Transverse colon (tissue), 4 donors: ENCODE data around the gene TAF5L. TPM values are rescaled to one million over a fixed set of nuclear protein-coding genes. Genes with fewer than 3 reads are reported as not detected.
A peak's percentile ranks its signal among the peaks of the same experiment; 100 is the strongest.
"Not testable (repeated sequence)": the region's sequence is repeated elsewhere in the genome, so short reads cannot be mapped to it uniquely, and the experiment has no call there.

ENCODE experiments used
- DNase-seq: peaks from one replicate; pipeline ENCODE4 v3.0.0-alpha.2; 2019
- H3K27ac ChIP-seq, 4 donors: fragments of 200-600 bp; sonication (generic); 2 replicates each; pipeline ENCODE4 v1.5.1; 2016 to 2018; ENCODE audit warnings: inconsistent platforms in 4 of 4
- H3K27me3 ChIP-seq: fragments of 200-600 bp; sonication (generic); 2 replicates; pipeline ENCODE4 v1.5.1; 2017; ENCODE audit warnings: inconsistent platforms
- H3K36me3 ChIP-seq, 4 donors: fragments of 200-600 bp; sonication (generic); 2 replicates each; pipeline ENCODE4 v1.5.1; 2017 to 2019; ENCODE audit warnings: inconsistent platforms in 4 of 4
- H3K4me1 ChIP-seq, 4 donors: fragments of 200-600 bp; sonication (generic); 2 replicates each; pipeline ENCODE4 v1.5.1; 2017 to 2020; ENCODE audit warnings: inconsistent platforms in 4 of 4
- H3K4me3 ChIP-seq, 4 donors: fragments of 200-600 bp; sonication (generic); 1 replicate in 1 of 4; 2 replicates in 3 of 4; pipeline versions ENCODE4 v1.5.1 to v1.6.1; 2017 to 2019; ENCODE audit warnings: inconsistent platforms in 4 of 4
- H3K9me3 ChIP-seq, 2 donors: fragments of 200-600 bp; sonication (generic); 2 replicates each; pipeline ENCODE4 v1.5.1; 2017 to 2019; ENCODE audit warnings: inconsistent platforms in 2 of 2
- EP300 ChIP-seq: sonication (generic); formaldehyde crosslinking; IDR thresholded peaks from one replicate; pipeline ENCODE4 v1.6.1; 2017; ENCODE audit warnings: antibody characterized with exemption, low read depth
- POLR2A ChIP-seq: fragments of 450-650 bp; IDR thresholded peaks from one replicate; pipeline ENCODE4 v1.6.1; 2016; ENCODE audit warnings: antibody characterized with exemption, mild to moderate bottlenecking, moderate library complexity
- POLR2AphosphoS5 ChIP-seq, 3 donors: sonication (generic); formaldehyde crosslinking; IDR thresholded peaks; one replicate each; pipeline ENCODE4 v1.6.1; 2016; ENCODE audit warnings: antibody characterized with exemption in 3 of 3
- WGBS, 2 donors: methylation state at CpG; one replicate each; pipeline ENCODE4 v1.1.5; 2018; ENCODE audit warnings: low coverage in 1 of 2; 5-methylcytosine and 5-hydroxymethylcytosine counted together
- in situ Hi-C, 4 donors: fragments of 200-750 bp; cut with MboI; loops; one replicate each; pipeline versions ENCODE4 v1.15.0 to v1.15.1; 2017; ENCODE audit warnings: low sequenced_read_pairs in 3 of 4, low pct_ligation_motif_present in 1 of 4, low pct_unique_long_range_greater_than_20kb in 1 of 4
- intact Hi-C: fragments of 100-400 bp; cut with DNase I; formaldehyde crosslinking; loops from one replicate; pipeline ENCODE4 v1.15.1; 2023; ENCODE audit warnings: low total_unique reads
- total RNA-seq, 4 donors: library from RNA; depleted of rRNA; stranded (reverse); fragments of >200 nt; gene quantifications; one replicate each; pipeline ENCODE4 v1.1.0, GENCODE V29; 2016
- TF ChIP-seq, protein P1 (sequence below), 5 experiments: fragments of 200-600 bp in 3 of 5; fragments of 450-650 bp in 2 of 5; sonication (generic) in 3 of 5; IDR thresholded peaks; 1 replicate in 2 of 5; 2 replicates in 3 of 5; pipeline ENCODE4 v1.5.1; 2016 to 2017; ENCODE audit warnings: antibody characterized with exemption in 5 of 5, inconsistent platforms in 3 of 5, mild to moderate bottlenecking in 2 of 5, moderate library complexity in 1 of 5

TAF5L gene
- total RNA-seq, 4 donors from 2014 or later, result 10.7 to 22.1 (median 15.4) TPM

- H3K36me3 ChIP-seq, result no peaks in the 10 kb centered on the region
- no peak overlapping the region for H3K4me3 ChIP-seq
- H3K4me1 ChIP-seq, result peaks cover 10 to 31% (median 19%) of the 10 kb centered on the region in 4 donors
- 81 to 85% methylated on average over 2 to 5 of the region's 5 CpGs for WGBS, 2 donors
- H3K27me3 ChIP-seq, result no peaks in the 10 kb centered on the region
- no peaks in the 10 kb centered on the region for H3K9me3 ChIP-seq
- H3K27ac ChIP-seq, result peak overlapping the region in 1 of 4 donors; percentile 23
- intact Hi-C loops, result no loop called here
- TF ChIP-seq POLR2AphosphoS5 (IDR thresholded peaks at IDR 0.05) (no peak), EP300 (no peak), POLR2A (no peak)
- TF ChIP-seq, protein P1, sequence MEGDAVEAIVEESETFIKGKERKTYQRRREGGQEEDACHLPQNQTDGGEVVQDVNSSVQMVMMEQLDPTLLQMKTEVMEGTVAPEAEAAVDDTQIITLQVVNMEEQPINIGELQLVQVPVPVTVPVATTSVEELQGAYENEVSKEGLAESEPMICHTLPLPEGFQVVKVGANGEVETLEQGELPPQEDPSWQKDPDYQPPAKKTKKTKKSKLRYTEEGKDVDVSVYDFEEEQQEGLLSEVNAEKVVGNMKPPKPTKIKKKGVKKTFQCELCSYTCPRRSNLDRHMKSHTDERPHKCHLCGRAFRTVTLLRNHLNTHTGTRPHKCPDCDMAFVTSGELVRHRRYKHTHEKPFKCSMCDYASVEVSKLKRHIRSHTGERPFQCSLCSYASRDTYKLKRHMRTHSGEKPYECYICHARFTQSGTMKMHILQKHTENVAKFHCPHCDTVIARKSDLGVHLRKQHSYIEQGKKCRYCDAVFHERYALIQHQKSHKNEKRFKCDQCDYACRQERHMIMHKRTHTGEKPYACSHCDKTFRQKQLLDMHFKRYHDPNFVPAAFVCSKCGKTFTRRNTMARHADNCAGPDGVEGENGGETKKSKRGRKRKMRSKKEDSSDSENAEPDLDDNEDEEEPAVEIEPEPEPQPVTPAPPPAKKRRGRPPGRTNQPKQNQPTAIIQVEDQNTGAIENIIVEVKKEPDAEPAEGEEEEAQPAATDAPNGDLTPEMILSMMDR (IDR thresholded peaks at IDR 0.05), result no peak
- in situ Hi-C loops, result loop anchor here in 2 of 4 donors (10.0 kb wide), 2 partner anchors 64 to 74 kb away; partner anchors contain the start of genes TAF5L (in 1 of the 2) and URB2 (in 1 of the 2)
- no peak for DNase-seq
Measured at GRCh38 chr1:229561141-229561540, 64.8 kb downstream of the TAF5L start.

DNA sequence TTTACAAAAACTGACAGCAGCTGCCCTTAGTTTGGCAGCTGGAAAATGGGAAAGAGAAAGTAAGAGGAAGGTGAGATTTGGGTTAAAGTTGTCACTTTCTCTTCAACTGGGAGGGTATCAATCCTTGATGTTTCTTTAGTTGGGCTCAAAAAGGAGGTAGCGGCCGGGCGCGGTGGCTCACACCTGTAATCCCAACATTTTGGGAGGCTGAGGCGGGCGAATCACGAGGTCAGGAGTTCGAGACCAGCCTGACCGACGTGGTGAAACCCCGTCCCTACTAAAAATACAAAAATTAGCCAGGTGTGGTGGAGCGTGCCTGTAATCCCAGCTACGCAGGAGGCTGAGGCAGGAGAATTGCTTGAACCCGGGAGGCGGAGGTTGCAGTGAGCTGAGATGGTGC is 65.8 kb downstream of the TAF5L start:
- H3K27me3 ChIP-seq, H3K4me3 ChIP-seq, intact Hi-C loops, H3K9me3 ChIP-seq, H3K36me3 ChIP-seq, DNase-seq: not testable (repeated sequence)
- H3K4me1 ChIP-seq, result peaks cover 10 to 34% (median 23%) of the 10 kb centered on the region in 4 donors
- in situ Hi-C loops, result loop anchor here in 2 of 4 donors (10.0 kb wide), 2 partner anchors 65 to 75 kb away; partner anchors contain the start of genes TAF5L (in 1 of the 2) and URB2 (in 1 of the 2)
- H3K27ac ChIP-seq, result peak overlapping the region in 1 of 4 donors; percentile 98
- WGBS, 2 donors, result 90 to 100% methylated on average over 3 to 15 of the region's 15 CpGs

DNA sequence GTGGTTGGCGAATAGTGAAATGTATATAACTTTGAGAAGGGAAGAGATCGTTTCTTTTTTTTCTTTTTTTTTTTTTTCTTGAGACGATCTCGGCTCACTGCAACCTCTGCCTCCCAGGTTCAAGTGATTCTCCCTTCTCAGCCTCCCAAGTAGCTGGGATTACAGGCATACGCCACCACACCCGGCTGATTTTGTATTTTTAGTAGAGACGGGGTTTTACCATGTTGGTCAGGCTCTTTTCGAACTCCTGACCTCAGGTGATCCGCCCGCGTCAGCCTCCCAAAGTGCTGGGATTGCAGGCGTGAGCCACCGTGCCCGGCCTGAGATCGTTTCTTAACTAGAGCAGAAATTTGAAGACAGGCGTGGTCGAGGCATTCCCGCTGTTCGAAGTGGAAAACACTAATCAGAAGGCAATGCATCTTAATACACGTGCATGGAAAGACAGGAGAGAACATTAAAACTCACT is 66.6 kb downstream of the TAF5L start:
- in situ Hi-C loops, H3K36me3 ChIP-seq, DNase-seq, H3K9me3 ChIP-seq, H3K27me3 ChIP-seq: not testable (repeated sequence)
- 23% methylated on average over 7 to 20 of the region's 20 CpGs for WGBS, 2 donors
- peak overlapping the region; percentile 71 to 96 (median 86) for H3K4me3 ChIP-seq
- intact Hi-C loops, result loop anchor here (5.0 kb wide), 1 partner anchor 68 kb away; the partner anchor contains the start of genes TAF5L and URB2
- peaks cover 10 to 34% (median 23%) of the 10 kb centered on the region in 4 donors for H3K4me1 ChIP-seq
- peak overlapping the region; percentile 93 to 99 (median 98) for H3K27ac ChIP-seq

- Histone ChIP-seq H3K4me3 (peak within 1 kb of the TSS; percentile 71 to 96 (median 86)), H3K27ac (peak within 1 kb of the TSS; percentile 93 to 99 (median 98)), H3K4me1 (peaks cover 10 to 34% (median 23%) of the 10 kb centered on the region in 4 donors), H3K27me3 (no peaks in the 10 kb centered on the region), H3K9me3 (no peaks in the 10 kb centered on the region), H3K36me3 (no peaks in the 10 kb centered on the region)
- 0% methylated on average over 5 to 39 of the region's 109 CpGs for WGBS, 2 donors
- intact Hi-C loops, result loop anchor here (5.0 kb wide), 1 partner anchor 69 kb away; the partner anchor contains the start of genes TAF5L and URB2
- in situ Hi-C loops, result no loop called here
- TF ChIP-seq EP300 (no peak), POLR2A (peak; percentile 56), POLR2AphosphoS5 (IDR thresholded peaks at IDR 0.05) (peak; percentile 79 to 85 (median 82))
- TF ChIP-seq, protein P1 (IDR thresholded peaks at IDR 0.05), result peak; percentile 63 to 89 (median 71)
- DNase-seq, result peak; percentile 96
Measured at GRCh38 chr1:229558460-229559335, 67.2 kb downstream of the TAF5L start, which contains the start of gene ABCB10. TSS of gene ABCB10 (minus strand) at chr1:229558707. CDS start at chr1:229558652, 55 bp downstream.
